ENCODE data around the gene CAVIN2.

DNA sequence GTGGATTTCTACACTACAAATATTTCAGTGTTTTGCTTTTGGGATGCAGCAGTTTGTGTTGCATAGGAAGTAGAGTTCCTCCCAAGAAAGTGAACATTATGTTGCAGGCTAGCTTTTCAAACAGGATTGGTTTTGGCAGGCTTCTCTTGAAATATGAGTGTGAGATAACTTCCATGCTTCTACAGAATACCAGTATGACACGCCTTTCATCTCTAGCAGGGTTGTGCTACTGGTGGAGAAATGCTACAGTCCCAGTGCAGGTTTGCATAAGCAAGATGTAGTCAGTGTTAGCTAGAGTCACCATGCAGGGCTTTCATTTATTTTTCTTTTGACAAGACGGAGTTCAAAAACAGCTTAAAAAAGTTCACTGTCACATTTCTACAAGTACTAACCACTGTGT lies 17.1 kb upstream of the CAVIN2 start:
- no peak for TF ChIP-seq CTCF (IDR thresholded peaks at IDR 0.05)
- TF ChIP-seq EP300 (IDR thresholded peaks at IDR 0.05) = no peak
